HL-60/S4 (cell line): ENCODE measurements around the gene RPTOR.

Experiments
- in situ Hi-C: fragments of 300-500 bp; cut with MboI; formaldehyde crosslinking; loops from 2 replicates; pipeline ENCODE4 v1.14.3; 2022; ENCODE audit warnings: low sequenced_read_pairs

Gene RPTOR

GRCh38 chr17:80822021-80822699 is 277.5 kb downstream of the RPTOR start:
- in situ Hi-C loops, result no loop called here

- in situ Hi-C loops, result no loop called here
Observed at GRCh38 chr17:80822700-80823410, 278.2 kb downstream of the RPTOR start.

GRCh38 chr17:80824549-80825470 is 280.2 kb downstream of the RPTOR start:
- in situ Hi-C loops, result no loop called here

- in situ Hi-C loops, result no loop called here
Observed at GRCh38 chr17:80825471-80826345, 281.1 kb downstream of the RPTOR start.

GRCh38 chr17:80826346-80826954 is 281.8 kb downstream of the RPTOR start:
- in situ Hi-C loops, result no loop called here

- in situ Hi-C loops, result no loop called here
Observed at GRCh38 chr17:80826955-80827645, 282.5 kb downstream of the RPTOR start.

- in situ Hi-C loops, result no loop called here
Observed at GRCh38 chr17:80827646-80828643, 283.3 kb downstream of the RPTOR start.

GRCh38 chr17:80829166-80829813 is 284.7 kb downstream of the RPTOR start:
- in situ Hi-C loops, result no loop called here

GRCh38 chr17:80830020-80830780 is 285.6 kb downstream of the RPTOR start:
- in situ Hi-C loops, result no loop called here

- in situ Hi-C loops, result no loop called here
Observed at GRCh38 chr17:80831491-80831890, 286.9 kb downstream of the RPTOR start.

- in situ Hi-C loops, result no loop called here
Observed at GRCh38 chr17:80832266-80832676, 287.6 kb downstream of the RPTOR start.

- in situ Hi-C loops, result no loop called here
Observed at GRCh38 chr17:80832888-80833583, 288.4 kb downstream of the RPTOR start.

- in situ Hi-C loops, result no loop called here
Observed at GRCh38 chr17:80833952-80834892, 289.6 kb downstream of the RPTOR start.

- in situ Hi-C loops, result no loop called here
Observed at GRCh38 chr17:80834893-80835275, 290.2 kb downstream of the RPTOR start.
